ENCODE results near the gene TSPAN5. TPM values are rescaled to one million over a fixed set of nuclear protein-coding genes. Genes with fewer than 3 reads are reported as not detected.

TSPAN5 gene
- total and polyA plus RNA-seq, 4 donors, result 2.6 to 9.9 (median 8.6) TPM

DNA sequence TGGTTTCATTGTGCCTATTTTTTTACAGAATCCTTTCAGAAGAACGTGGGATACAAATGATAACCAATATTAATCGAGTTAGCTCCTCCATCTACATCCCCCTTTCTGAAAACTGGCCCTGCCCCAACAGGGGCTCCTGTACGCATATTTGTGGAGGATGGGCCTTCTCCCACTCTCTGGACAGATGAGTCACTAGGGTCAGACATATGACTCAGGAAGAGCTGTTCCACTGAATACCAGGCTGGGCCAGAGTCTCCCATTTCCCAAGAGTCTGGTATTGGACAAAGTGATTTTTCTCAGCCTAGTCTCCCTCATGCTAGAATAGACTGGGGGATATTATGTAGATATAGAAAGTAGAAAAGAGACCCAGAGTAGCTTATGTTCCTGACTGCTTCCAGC lies 142.4 kb downstream of the TSPAN5 start:
- intact Hi-C loops (cut with DNase I), result no loop called here
- no peaks in the 10 kb centered on the region for H3K36me3 ChIP-seq (ENCODE audit: control insufficient read depth in 1 of 2, insufficient read depth in 2 of 2, low read length in 1 of 2)
- no peak for ATAC-seq (ENCODE audit: low FRiP score)
- H3K27me3 ChIP-seq (ENCODE audit: control insufficient read depth in 1 of 2, insufficient read depth in 2 of 2, low read length in 1 of 2), result no peaks in the 10 kb centered on the region
- DNase-seq, result no peak
- no peaks in the 10 kb centered on the region for H3K9me3 ChIP-seq (ENCODE audit: control insufficient read depth, low read length)
- no peaks in the 10 kb centered on the region for H3K4me1 ChIP-seq (ENCODE audit: control insufficient read depth in 1 of 2, insufficient read depth in 2 of 2, low read length in 2 of 2)
- H3K4me3 ChIP-seq (ENCODE audit: low read length in 2 of 2), result no peak overlapping the region
- no peak overlapping the region for H3K27ac ChIP-seq (ENCODE audit: low read depth in 1 of 2, low read length in 2 of 2)
- 85 to 88% methylated on average over 3 of the region's 3 CpGs for WGBS, 2 donors

DNA sequence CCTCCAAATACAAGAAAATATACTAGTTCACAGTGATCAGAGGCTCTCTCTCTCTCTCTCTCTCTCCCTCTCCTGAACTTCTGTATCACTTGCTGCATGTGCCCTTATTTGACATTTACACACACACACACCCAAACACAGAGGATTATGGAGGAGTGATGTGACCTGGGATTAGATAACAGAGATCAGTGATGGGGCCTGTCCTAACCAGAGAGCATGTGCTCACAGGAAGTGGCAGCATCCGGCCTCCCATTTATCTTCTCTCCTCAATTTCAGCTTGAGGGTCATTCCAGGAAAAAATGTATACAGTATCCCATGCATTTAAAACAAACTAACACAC lies 143.0 kb downstream of the TSPAN5 start:
- Histone ChIP-seq H3K4me1 (ENCODE audit: control insufficient read depth in 1 of 2, insufficient read depth in 2 of 2, low read length in 2 of 2) (no peaks in the 10 kb centered on the region), H3K9me3 (ENCODE audit: control insufficient read depth, low read length) (no peaks in the 10 kb centered on the region), H3K27ac (ENCODE audit: low read depth in 1 of 2, low read length in 2 of 2) (no peak overlapping the region), H3K4me3 (ENCODE audit: low read length in 2 of 2) (no peak overlapping the region), H3K27me3 (ENCODE audit: control insufficient read depth in 1 of 2, insufficient read depth in 2 of 2, low read length in 1 of 2) (no peaks in the 10 kb centered on the region), H3K36me3 (ENCODE audit: control insufficient read depth in 1 of 2, insufficient read depth in 2 of 2, low read length in 1 of 2) (no peaks in the 10 kb centered on the region)
- ATAC-seq (ENCODE audit: low FRiP score), result no peak
- 81 to 83% methylated on average over 1 of the region's 1 CpG for WGBS, 2 donors
- intact Hi-C loops (cut with DNase I), result no loop called here
- DNase-seq, result no peak

DNA sequence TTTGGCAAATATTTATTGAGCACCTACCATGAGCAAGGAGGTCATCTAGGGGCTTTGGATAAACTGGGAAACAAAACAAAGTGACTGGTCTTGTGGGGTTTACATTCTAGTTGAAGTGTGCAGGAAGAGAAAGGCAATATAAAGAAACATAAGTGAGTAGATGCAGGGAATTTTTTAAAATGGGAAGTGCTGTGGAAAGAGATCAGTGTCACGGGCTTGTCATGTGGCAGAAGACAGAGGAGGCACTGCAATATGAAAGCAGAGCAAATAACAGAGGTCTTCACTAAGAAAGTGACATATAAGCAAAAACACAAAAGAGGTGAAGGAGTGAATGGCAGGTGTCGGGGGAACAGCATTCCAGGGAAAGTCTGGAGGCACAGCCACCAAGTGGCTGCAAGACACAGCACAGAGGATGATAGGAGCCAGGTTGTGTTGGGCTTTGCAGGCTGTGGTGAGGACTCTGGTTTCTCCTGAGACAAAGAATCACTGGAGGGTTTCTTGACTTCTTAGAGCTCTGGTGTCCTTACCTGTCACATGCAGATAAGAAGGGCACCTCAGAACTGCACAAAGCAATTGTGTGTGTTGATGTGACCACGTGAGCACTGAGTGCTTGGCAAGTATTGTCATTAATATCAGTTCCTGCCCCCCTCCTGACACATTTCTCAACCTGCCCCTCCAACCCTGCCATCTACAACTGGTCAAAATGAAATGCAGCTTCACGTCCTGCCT lies 143.5 kb downstream of the TSPAN5 start:
- DNase-seq (no peak), ATAC-seq (ENCODE audit: low FRiP score) (no peak)
- Histone ChIP-seq H3K4me3 (ENCODE audit: low read length in 2 of 2) (no peak overlapping the region), H3K9me3 (ENCODE audit: control insufficient read depth, low read length) (no peaks in the 10 kb centered on the region), H3K36me3 (ENCODE audit: control insufficient read depth in 1 of 2, insufficient read depth in 2 of 2, low read length in 1 of 2) (no peaks in the 10 kb centered on the region), H3K4me1 (ENCODE audit: control insufficient read depth in 1 of 2, insufficient read depth in 2 of 2, low read length in 2 of 2) (no peaks in the 10 kb centered on the region), H3K27me3 (ENCODE audit: control insufficient read depth in 1 of 2, insufficient read depth in 2 of 2, low read length in 1 of 2) (no peaks in the 10 kb centered on the region), H3K27ac (ENCODE audit: low read depth in 1 of 2, low read length in 2 of 2) (no peak overlapping the region)
- intact Hi-C loops (cut with DNase I), result no loop called here
- WGBS, 2 donors, result 86 to 90% methylated on average over 4 of the region's 4 CpGs

DNA sequence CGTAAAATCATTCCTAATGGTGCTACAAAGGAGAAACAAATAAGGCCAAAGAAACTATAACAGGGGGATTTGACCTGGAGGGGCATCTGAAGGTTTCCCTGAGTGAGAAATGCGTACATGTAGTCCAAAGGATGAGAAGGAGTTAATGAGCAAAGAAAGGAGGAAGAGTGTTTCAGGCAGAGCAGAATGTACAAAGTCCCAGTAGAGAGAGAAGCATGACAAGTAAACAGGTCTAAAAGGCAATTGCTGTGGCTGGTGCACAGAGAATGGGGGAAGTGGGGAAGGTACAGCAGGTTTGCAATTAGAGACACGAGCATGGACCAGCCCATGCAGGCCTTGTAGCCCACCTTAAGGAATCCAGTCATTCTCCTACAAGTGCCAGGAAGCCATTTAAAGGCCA lies 145.5 kb downstream of the TSPAN5 start:
- Histone ChIP-seq H3K27ac (ENCODE audit: low read depth in 1 of 2, low read length in 2 of 2) (no peak overlapping the region), H3K4me3 (ENCODE audit: low read length in 2 of 2) (no peak overlapping the region), H3K9me3 (ENCODE audit: control insufficient read depth, low read length) (no peaks in the 10 kb centered on the region), H3K36me3 (ENCODE audit: control insufficient read depth in 1 of 2, insufficient read depth in 2 of 2, low read length in 1 of 2) (no peaks in the 10 kb centered on the region), H3K27me3 (ENCODE audit: control insufficient read depth in 1 of 2, insufficient read depth in 2 of 2, low read length in 1 of 2) (no peaks in the 10 kb centered on the region), H3K4me1 (ENCODE audit: control insufficient read depth in 1 of 2, insufficient read depth in 2 of 2, low read length in 2 of 2) (peaks cover 0 to 2% of the 10 kb centered on the region in 2 donors)
- no peak for ATAC-seq (ENCODE audit: low FRiP score)
- intact Hi-C loops (cut with DNase I), result no loop called here
- WGBS, 2 donors, result 81 to 92% methylated on average over 3 of the region's 3 CpGs
- DNase-seq, result no peak

DNA sequence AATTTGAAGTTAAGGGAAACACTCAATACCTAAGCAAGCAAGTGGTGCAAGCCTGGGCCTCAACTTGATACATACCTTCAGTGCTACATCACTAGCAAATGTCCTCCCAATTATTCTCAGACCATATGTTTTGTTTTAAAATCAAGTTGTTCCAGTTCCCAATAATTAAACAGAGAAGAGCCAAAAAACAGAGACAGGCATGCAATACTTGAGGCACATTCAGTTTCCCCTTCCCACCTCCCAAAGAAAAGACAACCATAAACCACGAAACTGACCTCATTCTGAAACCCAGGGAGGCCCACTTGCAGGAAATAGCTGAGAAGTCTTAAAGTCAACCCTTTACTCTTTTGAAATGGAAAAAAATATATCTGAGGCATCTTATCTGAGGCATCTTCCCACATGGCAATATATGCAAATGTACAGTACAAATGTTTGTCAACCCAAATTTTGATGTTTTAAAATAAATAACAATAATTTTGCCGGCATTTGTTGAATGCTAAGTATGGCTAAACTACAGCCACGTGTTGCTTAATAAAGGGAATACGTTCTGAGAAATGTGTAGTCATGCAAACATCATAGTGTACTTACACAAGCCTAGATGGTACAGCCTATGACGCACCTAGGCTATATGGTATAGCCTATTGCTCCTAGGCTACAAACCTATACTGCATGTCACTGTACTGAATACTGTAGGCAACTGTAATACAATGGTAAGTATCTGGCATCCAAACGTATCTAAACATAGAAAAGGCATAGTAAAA lies 147.5 kb downstream of the TSPAN5 start:
- H3K4me1 ChIP-seq (ENCODE audit: control insufficient read depth in 1 of 2, insufficient read depth in 2 of 2, low read length in 2 of 2), result peaks cover 0 to 2% of the 10 kb centered on the region in 2 donors
- intact Hi-C loops (cut with DNase I), result no loop called here
- H3K27me3 ChIP-seq (ENCODE audit: control insufficient read depth in 1 of 2, insufficient read depth in 2 of 2, low read length in 1 of 2), result no peaks in the 10 kb centered on the region
- 85 to 87% methylated on average over 6 of the region's 6 CpGs for WGBS, 2 donors
- H3K9me3 ChIP-seq (ENCODE audit: control insufficient read depth, low read length), result no peaks in the 10 kb centered on the region
- H3K27ac ChIP-seq (ENCODE audit: low read depth in 1 of 2, low read length in 2 of 2), result no peak overlapping the region
- no peak for ATAC-seq (ENCODE audit: low FRiP score)
- no peak overlapping the region for H3K4me3 ChIP-seq (ENCODE audit: low read length in 2 of 2)
- DNase-seq, result no peak
- H3K36me3 ChIP-seq (ENCODE audit: control insufficient read depth in 1 of 2, insufficient read depth in 2 of 2, low read length in 1 of 2), result no peaks in the 10 kb centered on the region

DNA sequence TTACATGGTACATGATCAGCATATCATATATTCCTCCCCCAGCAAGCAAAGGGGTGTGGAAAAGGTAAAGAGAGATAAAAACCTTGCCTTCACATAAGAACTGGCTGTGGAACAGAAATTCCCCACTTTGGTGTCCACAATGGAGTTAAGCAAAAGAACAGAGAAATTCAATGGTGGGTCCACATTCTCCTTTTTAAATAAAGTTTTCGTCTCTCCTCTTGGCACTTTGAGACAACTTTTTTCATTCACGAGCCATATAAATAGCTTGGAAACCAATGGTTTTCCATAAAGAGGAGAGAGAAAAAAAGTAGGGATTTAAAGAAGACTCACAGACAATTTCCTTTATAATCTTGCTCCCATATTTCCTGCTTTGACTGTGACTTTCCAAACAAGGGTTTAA lies 148.1 kb downstream of the TSPAN5 start:
- peaks cover 0 to 2% of the 10 kb centered on the region in 2 donors for H3K4me1 ChIP-seq (ENCODE audit: control insufficient read depth in 1 of 2, insufficient read depth in 2 of 2, low read length in 2 of 2)
- DNase-seq, result no peak
- H3K27ac ChIP-seq (ENCODE audit: low read depth in 1 of 2, low read length in 2 of 2), result no peak overlapping the region
- ATAC-seq (ENCODE audit: low FRiP score), result no peak
- 80 to 91% methylated on average over 2 of the region's 2 CpGs for WGBS, 2 donors
- H3K27me3 ChIP-seq (ENCODE audit: control insufficient read depth in 1 of 2, insufficient read depth in 2 of 2, low read length in 1 of 2), result no peaks in the 10 kb centered on the region
- H3K4me3 ChIP-seq (ENCODE audit: low read length in 2 of 2), result no peak overlapping the region
- H3K36me3 ChIP-seq (ENCODE audit: control insufficient read depth in 1 of 2, insufficient read depth in 2 of 2, low read length in 1 of 2), result no peaks in the 10 kb centered on the region
- no peaks in the 10 kb centered on the region for H3K9me3 ChIP-seq (ENCODE audit: control insufficient read depth, low read length)
- intact Hi-C loops (cut with DNase I), result no loop called here

DNA sequence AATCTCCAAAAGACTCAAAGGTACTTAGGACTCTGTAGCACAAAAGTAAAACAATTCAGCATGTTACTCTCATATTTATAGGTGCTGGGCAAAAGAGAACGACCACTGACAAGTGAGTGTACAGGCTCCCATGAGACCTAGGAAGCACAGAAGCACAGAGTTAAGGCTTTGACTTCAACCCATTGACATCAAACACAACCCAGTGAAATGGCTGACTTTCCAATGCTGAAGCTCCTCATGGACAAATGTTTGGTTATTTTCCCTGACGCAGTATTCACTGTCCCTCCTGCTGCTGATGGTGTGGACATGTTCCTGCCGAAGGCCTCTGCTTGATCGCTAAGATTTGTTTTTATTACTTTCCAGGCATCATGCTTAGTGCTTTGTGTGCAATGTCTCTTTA lies 148.7 kb downstream of the TSPAN5 start:
- Histone ChIP-seq H3K9me3 (ENCODE audit: control insufficient read depth, low read length) (no peaks in the 10 kb centered on the region), H3K27ac (ENCODE audit: low read depth in 1 of 2, low read length in 2 of 2) (no peak overlapping the region), H3K27me3 (ENCODE audit: control insufficient read depth in 1 of 2, insufficient read depth in 2 of 2, low read length in 1 of 2) (no peaks in the 10 kb centered on the region), H3K4me1 (ENCODE audit: control insufficient read depth in 1 of 2, insufficient read depth in 2 of 2, low read length in 2 of 2) (peaks cover 0 to 2% of the 10 kb centered on the region in 2 donors), H3K36me3 (ENCODE audit: control insufficient read depth in 1 of 2, insufficient read depth in 2 of 2, low read length in 1 of 2) (no peaks in the 10 kb centered on the region), H3K4me3 (ENCODE audit: low read length in 2 of 2) (no peak overlapping the region)
- 64 to 69% methylated on average over 4 of the region's 4 CpGs for WGBS, 2 donors
- intact Hi-C loops (cut with DNase I), result no loop called here
- no peak for DNase-seq
- no peak for ATAC-seq (ENCODE audit: low FRiP score)

DNA sequence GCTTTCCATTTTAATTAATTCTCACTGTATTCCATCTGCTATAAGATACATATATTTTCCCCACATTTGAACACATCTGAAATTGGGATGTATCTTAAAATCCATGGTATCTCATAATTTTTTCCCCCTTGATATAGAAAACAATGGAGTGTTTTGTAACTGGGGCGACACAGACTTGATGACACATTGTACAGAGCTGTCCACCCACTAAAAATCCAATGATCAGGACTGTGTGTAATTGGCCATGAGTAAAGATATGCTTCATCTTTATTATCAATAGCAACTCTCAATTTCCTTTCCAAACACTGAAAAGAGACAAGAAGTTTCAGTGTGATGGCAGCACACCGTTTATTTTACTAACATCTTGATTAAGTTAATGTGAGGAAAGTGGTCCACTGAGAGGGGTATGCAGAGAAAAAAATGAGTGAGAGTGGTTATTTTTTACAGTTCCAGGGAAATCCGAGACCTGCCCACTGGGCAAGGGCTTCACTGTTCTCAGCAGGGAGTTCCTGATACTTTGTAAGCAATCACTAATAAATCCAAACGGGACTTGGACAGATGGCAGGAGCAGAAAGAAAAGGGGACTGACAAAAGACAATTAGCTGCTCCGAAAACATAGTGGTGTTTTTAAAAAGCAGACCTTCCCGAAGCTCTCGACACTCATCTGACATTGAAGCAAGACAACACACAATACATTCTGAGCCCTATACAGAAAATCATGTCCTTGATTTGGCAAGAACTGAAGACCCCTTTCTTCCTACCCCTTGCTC lies 149.4 kb downstream of the TSPAN5 start:
- DNase-seq, result no peak
- no peaks in the 10 kb centered on the region for H3K27me3 ChIP-seq (ENCODE audit: control insufficient read depth in 1 of 2, insufficient read depth in 2 of 2, low read length in 1 of 2)
- no peak for ATAC-seq (ENCODE audit: low FRiP score)
- intact Hi-C loops (cut with DNase I), result no loop called here
- no peaks in the 10 kb centered on the region for H3K36me3 ChIP-seq (ENCODE audit: control insufficient read depth in 1 of 2, insufficient read depth in 2 of 2, low read length in 1 of 2)
- no peak overlapping the region for H3K27ac ChIP-seq (ENCODE audit: low read depth in 1 of 2, low read length in 2 of 2)
- 56 to 65% methylated on average over 7 of the region's 7 CpGs for WGBS, 2 donors
- peaks cover 0 to 2% of the 10 kb centered on the region in 2 donors for H3K4me1 ChIP-seq (ENCODE audit: control insufficient read depth in 1 of 2, insufficient read depth in 2 of 2, low read length in 2 of 2)
- H3K9me3 ChIP-seq (ENCODE audit: control insufficient read depth, low read length), result no peaks in the 10 kb centered on the region
- H3K4me3 ChIP-seq (ENCODE audit: low read length in 2 of 2), result no peak overlapping the region

Measured in aorta (tissue), 5 donors.